Smooth muscle cell (in vitro differentiated cells): ENCODE measurements around the gene TP53I11. TPM values are rescaled to one million over a fixed set of nuclear protein-coding genes. Genes with fewer than 3 reads are reported as not detected.
A peak's percentile ranks its signal among the peaks of the same experiment; 100 is the strongest.

ENCODE experiments used
- DNase-seq: peaks from one replicate; lab custom pipeline; 2025; ENCODE audit not compliant: unreplicated experiment; lab: John Stamatoyannopoulos, UW
- H2AFZ ChIP-seq: fragments of 200-600 bp; sonication (generic); 2 replicates; pipeline ENCODE4 v1.6.0; 2016; ENCODE audit warnings: antibody characterized with exemption, low read depth, mild to moderate bottlenecking
- H3F3A ChIP-seq: fragments of 200-600 bp; sonication (generic); 2 replicates; pipeline ENCODE4 v1.6.0; 2017; ENCODE audit warnings: antibody characterized with exemption, low read depth
- H3K27ac ChIP-seq: fragments of 200-600 bp; sonication (generic); 2 replicates; pipeline ENCODE4 v1.5.1; 2016; ENCODE audit warnings: low read depth, mild to moderate bottlenecking
- H3K27me3 ChIP-seq: fragments of 200-600 bp; sonication (generic); 2 replicates; pipeline ENCODE4 v1.6.1; 2016; ENCODE audit warnings: low read depth, mild to moderate bottlenecking
- H3K36me3 ChIP-seq: fragments of 200-600 bp; sonication (generic); 2 replicates; pipeline ENCODE4 v1.5.1; 2016; ENCODE audit warnings: low read depth
- H3K4me1 ChIP-seq: fragments of 200-600 bp; sonication (generic); 2 replicates; pipeline ENCODE4 v1.5.1; 2016; ENCODE audit warnings: low read depth
- H3K4me2 ChIP-seq: fragments of 200-600 bp; sonication (generic); 2 replicates; pipeline ENCODE4 v1.6.0; 2016; ENCODE audit warnings: mild to moderate bottlenecking
- H3K4me3 ChIP-seq: fragments of 200-600 bp; sonication (generic); 2 replicates; pipeline ENCODE4 v1.5.1; 2016; ENCODE audit warnings: mild to moderate bottlenecking
- H3K79me2 ChIP-seq: fragments of 200-600 bp; sonication (generic); 2 replicates; pipeline ENCODE4 v1.6.0; 2016; ENCODE audit warnings: low read depth, mild to moderate bottlenecking
- H3K9ac ChIP-seq: fragments of 200-600 bp; sonication (generic); 2 replicates; pipeline ENCODE4 v1.6.0; 2016; ENCODE audit warnings: low read depth
- H3K9me3 ChIP-seq: fragments of 200-600 bp; sonication (generic); replicated peaks from 2 replicates; pipeline ENCODE4 v1.5.1; 2016; ENCODE audit warnings: low read depth
- H4K20me1 ChIP-seq: fragments of 200-600 bp; sonication (generic); 2 replicates; pipeline ENCODE4 v1.6.0; 2016; ENCODE audit warnings: low read depth
- WGBS: methylation state at CpG from one replicate; pipeline ENCODE4 v1.1.7; 2016; ENCODE audit warnings: low lambda C conversion rate; 5-methylcytosine and 5-hydroxymethylcytosine counted together
- polyA plus RNA-seq: library from polyadenylated mRNA; unstranded; fragments of >200 nt; fragmentation: Nextera tagmentation; extraction: Ambion mirVana; gene quantifications from 2 replicates; pipeline ENCODE4 v1.2.1, GENCODE V29; 2016
- total RNA-seq: library from RNA; depleted of rRNA; stranded (reverse); fragments of >200 nt; gene quantifications from 2 replicates; pipeline ENCODE4 v1.2.3, GENCODE V29; 2014
- TF ChIP-seq, protein P1 (sequence below): fragments of 200-600 bp; sonication (generic); IDR thresholded peaks from 2 replicates; pipeline ENCODE4 v1.5.1; 2017; ENCODE audit warnings: borderline replicate concordance, mild to moderate bottlenecking, antibody characterized with exemption; ENCODE audit not compliant: insufficient read depth, poor library complexity, severe bottlenecking

Gene TP53I11
- total and polyA plus RNA-seq, 2 experiments from 2014 or later = 14.2 to 61.2 TPM

DNA sequence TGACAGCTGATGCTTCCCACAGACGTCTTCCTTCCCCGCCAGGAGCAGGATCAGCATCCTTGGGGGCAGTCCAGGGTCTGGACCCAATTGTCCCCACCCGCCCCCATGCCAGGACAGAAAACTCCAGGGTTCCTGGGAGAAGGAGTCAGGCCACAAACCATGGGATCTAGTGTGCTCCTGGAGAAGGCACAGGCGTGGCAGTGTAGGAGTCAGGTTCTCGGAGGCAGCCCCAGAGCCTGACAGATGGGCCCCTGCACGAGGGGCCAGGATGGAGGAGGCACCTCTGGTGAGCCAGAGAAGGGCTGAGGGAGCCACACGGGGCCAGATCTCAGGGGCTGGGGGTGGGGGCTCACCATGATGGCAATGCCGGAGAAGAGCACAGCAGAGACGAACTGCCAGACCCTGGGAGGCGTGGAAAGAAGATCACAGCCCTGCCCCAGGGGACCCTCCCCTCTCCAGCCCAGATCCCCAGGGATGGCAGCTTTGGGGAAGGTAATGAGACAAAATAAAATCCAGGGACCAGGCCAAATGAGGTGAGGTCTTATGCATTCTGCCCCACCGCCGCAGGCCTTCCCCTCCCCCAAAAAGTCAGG, 13.6 kb downstream of the TP53I11 start:
- Histone ChIP-seq H3K36me3 (no peaks in the 10 kb centered on the region), H3K27ac (no peak overlapping the region), H3K9ac (no peak overlapping the region), H3K9me3 (no peaks in the 10 kb centered on the region), H3K27me3 (no peaks in the 10 kb centered on the region), H3K4me2 (no peak overlapping the region), H4K20me1 (peaks cover 59% of the 10 kb centered on the region), H3K79me2 (no peaks in the 10 kb centered on the region), H3K4me3 (no peak overlapping the region), H3F3A (no peaks in the 10 kb centered on the region), H2AFZ (no peak overlapping the region), H3K4me1 (no peaks in the 10 kb centered on the region)
- 85% methylated on average over 10 of the region's 12 CpGs for WGBS
- no peak for DNase-seq
- TF ChIP-seq, protein P1, sequence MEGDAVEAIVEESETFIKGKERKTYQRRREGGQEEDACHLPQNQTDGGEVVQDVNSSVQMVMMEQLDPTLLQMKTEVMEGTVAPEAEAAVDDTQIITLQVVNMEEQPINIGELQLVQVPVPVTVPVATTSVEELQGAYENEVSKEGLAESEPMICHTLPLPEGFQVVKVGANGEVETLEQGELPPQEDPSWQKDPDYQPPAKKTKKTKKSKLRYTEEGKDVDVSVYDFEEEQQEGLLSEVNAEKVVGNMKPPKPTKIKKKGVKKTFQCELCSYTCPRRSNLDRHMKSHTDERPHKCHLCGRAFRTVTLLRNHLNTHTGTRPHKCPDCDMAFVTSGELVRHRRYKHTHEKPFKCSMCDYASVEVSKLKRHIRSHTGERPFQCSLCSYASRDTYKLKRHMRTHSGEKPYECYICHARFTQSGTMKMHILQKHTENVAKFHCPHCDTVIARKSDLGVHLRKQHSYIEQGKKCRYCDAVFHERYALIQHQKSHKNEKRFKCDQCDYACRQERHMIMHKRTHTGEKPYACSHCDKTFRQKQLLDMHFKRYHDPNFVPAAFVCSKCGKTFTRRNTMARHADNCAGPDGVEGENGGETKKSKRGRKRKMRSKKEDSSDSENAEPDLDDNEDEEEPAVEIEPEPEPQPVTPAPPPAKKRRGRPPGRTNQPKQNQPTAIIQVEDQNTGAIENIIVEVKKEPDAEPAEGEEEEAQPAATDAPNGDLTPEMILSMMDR = no peak

DNA sequence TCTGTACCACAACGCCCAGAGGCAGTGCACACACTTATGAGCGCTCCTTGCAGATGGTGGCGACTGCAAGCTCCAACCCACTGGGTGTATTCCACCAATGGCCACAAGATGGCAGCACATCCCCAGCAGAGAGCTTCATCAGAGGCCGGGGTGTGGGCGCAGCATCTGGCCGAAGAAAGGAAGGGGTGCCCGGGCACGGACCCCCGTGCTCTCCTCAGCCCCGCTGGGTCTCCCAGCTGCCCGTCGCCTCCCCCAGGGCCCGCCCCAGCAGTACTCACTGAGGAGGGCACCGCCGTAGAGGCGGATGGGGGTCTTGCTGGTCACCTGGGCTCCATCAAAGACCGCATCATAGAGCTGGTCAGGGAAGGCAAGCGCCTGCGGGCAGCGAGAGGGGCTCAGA, 14.2 kb downstream of the TP53I11 start:
- 68% methylated on average over 15 of the region's 20 CpGs for WGBS
- peak; percentile 29 for DNase-seq

DNA sequence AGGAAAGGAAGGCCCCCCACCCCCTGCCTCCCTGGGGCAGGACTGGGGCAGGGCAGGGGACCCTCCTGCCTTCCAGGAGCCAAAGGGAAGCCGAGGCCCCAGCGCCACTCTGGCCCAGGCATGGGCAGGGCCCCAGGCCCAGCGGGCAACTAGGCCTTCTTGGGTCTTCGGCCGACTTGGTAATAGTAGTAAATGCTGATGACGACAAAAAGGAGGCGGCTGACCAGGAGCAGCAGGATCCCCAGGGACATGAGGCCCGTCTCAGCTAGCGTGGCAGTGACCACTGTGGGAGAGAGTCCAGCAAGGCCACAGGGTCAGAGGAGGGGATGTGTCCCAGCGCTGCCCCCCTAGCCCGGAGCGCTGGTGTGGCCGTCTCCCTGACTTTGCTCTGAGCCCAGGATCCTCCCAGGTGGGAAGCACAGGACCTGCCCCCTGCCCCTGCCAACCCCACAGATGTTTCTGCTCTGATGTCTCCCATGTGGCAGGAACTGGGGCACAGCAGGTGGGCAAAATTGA, 15.9 kb downstream of the TP53I11 start:
- H3K9me3 ChIP-seq = no peaks in the 10 kb centered on the region
- H3K4me2 ChIP-seq = no peak overlapping the region
- no peak overlapping the region for H3K4me3 ChIP-seq
- DNase-seq = no peak
- H3K4me1 ChIP-seq = peaks cover 9% of the 10 kb centered on the region
- no peaks in the 10 kb centered on the region for H3K79me2 ChIP-seq
- H4K20me1 ChIP-seq = peaks cover 37% of the 10 kb centered on the region
- no peak overlapping the region for H3K27ac ChIP-seq
- no peak overlapping the region for H2AFZ ChIP-seq
- no peaks in the 10 kb centered on the region for H3K36me3 ChIP-seq
- TF ChIP-seq, protein P1 = no peak
- no peaks in the 10 kb centered on the region for H3F3A ChIP-seq
- H3K27me3 ChIP-seq = no peaks in the 10 kb centered on the region
- 95% methylated on average over 13 of the region's 13 CpGs for WGBS
- H3K9ac ChIP-seq = no peak overlapping the region

More for the DNA sequence above, 14.2 kb downstream of the TP53I11 start:
- Histone ChIP-seq H3F3A (no peaks in the 10 kb centered on the region), H3K79me2 (no peaks in the 10 kb centered on the region), H3K4me1 (peaks cover 4% of the 10 kb centered on the region), H4K20me1 (peaks cover 54% of the 10 kb centered on the region), H3K4me2 (no peak overlapping the region), H3K36me3 (no peaks in the 10 kb centered on the region), H2AFZ (no peak overlapping the region), H3K27me3 (no peaks in the 10 kb centered on the region), H3K27ac (no peak overlapping the region), H3K9me3 (no peaks in the 10 kb centered on the region), H3K9ac (no peak overlapping the region), H3K4me3 (no peak overlapping the region)
- TF ChIP-seq, protein P1 = peak; percentile 65

DNA sequence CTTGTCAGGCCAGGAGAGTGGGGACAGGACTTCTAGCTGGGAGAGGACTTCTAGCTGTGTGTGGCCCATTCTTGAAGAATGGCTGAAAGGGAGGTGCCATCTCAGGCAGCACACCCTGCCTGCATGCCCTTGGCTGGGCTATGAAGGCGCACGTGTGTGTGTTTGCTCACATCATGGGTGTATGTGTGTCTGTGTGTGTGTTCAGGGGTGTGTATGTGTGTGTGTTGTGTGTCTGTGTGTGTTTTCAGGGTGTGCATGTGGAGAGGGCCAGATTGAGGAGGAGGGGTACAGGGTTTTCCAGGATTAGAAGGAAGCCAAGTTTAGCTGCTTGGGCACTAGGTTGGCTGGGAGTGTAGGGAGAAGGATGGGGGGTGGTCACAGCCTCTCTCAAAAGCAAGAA, 16.6 kb downstream of the TP53I11 start:
- H3K9ac ChIP-seq = no peak overlapping the region
- DNase-seq = no peak
- WGBS = 96% methylated on average over 2 of the region's 2 CpGs
- no peak overlapping the region for H2AFZ ChIP-seq
- no peaks in the 10 kb centered on the region for H3K36me3 ChIP-seq
- H3K4me2 ChIP-seq = no peak overlapping the region
- H3K4me3 ChIP-seq = no peak overlapping the region
- no peaks in the 10 kb centered on the region for H3K9me3 ChIP-seq
- peaks cover 31% of the 10 kb centered on the region for H4K20me1 ChIP-seq
- H3K4me1 ChIP-seq = peaks cover 9% of the 10 kb centered on the region
- TF ChIP-seq, protein P1 = no peak
- H3K79me2 ChIP-seq = no peaks in the 10 kb centered on the region
- no peak overlapping the region for H3K27ac ChIP-seq
- no peaks in the 10 kb centered on the region for H3K27me3 ChIP-seq
- no peaks in the 10 kb centered on the region for H3F3A ChIP-seq
